Renal pelvis (tissue), 4 donors: Measurements from ENCODE around the gene PPP1R12C. TPM values are rescaled to one million over a fixed set of nuclear protein-coding genes. Genes with fewer than 3 reads are reported as not detected.
A peak's percentile ranks its signal among the peaks of the same experiment; 100 is the strongest.
"Not testable (repeated sequence)": the region's sequence is repeated elsewhere in the genome, so short reads cannot be mapped to it uniquely, and the experiment has no call there.

Experiments used
- DNase-seq: peaks from one replicate; pipeline ENCODE4 v3.0.0-alpha.2; 2013
- polyA plus RNA-seq, 3 donors: library from polyadenylated mRNA; unstranded; fragments of 120-200 nt; gene quantifications; one replicate each; pipeline ENCODE4 v1.2.1, GENCODE V29; 2013; ENCODE audit not compliant: insufficient read length in 3 of 3

The PPP1R12C gene
- polyA plus RNA-seq, 3 donors, result 99.9 to 114 (median 104) TPM

DNA sequence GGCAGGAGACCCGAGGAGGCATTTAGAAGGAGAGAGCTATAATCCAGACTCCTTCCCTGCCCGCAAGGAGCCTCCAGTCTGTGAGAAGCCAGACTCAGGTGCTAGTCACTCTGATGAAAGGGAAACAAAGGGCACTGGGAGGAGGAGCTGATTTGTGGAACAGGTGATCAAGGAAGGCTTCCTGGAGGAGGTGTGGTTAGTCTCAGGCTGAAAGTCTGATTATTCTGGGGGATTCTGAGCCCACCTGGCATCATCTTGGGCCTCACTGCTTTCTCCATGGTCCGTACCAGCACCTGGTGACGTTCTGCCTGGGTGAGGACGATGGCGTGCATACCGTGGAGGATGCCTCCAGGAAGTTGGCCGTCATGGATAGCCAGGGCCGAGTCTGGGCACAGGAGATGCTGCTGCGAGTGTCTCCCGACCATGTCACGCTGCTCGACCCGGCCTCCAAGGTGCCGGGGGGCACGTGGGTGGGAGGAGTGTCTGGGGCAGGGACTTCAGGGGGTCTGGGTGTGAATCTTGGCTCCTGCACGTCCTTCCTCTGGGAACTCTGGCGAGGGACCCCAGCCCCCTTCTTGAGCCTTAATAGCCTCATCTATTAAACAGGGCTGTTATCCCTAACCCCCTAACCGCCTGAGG, 37.9 kb downstream of the PPP1R12C start:
- DNase-seq, result no peak

- DNase-seq, result no peak
These were observed 38.4 kb downstream of the PPP1R12C start for GRCh38 chr19:55078996-55079395.

GRCh38 chr19:55077106-55077505, 40.3 kb downstream of the PPP1R12C start:
- DNase-seq, result no peak

GRCh38 chr19:55076321-55076720, 41.1 kb downstream of the PPP1R12C start:
- no peak for DNase-seq

GRCh38 chr19:55075371-55075998, 42.0 kb downstream of the PPP1R12C start, which contains the start of gene EPS8L1:
TSS of gene EPS8L1 (plus strand) at chr19:55075869. CDS start at chr19:55076445, 576 bp downstream.
- peak; percentile 87 for DNase-seq

DNA sequence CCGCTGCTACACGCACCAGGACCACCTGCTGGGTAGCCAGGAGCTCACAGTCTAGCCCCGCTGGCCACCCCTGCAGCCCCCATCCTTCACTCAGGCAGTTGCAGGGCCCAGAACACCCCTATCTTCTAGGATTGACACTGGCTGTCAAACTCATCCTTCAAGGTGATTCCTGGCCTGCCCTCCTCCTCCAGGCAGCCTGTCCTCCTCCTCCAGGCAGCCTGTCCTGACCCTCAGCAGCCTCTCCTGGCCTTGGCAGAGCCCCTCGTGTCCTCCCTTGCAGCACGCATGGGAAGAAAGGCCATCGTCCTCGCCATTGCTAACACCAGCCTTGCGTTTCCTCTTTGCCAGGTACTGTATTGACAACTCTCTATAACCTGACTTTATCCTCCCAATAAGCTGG, 45.5 kb downstream of the PPP1R12C start:
- DNase-seq, result no peak

DNA sequence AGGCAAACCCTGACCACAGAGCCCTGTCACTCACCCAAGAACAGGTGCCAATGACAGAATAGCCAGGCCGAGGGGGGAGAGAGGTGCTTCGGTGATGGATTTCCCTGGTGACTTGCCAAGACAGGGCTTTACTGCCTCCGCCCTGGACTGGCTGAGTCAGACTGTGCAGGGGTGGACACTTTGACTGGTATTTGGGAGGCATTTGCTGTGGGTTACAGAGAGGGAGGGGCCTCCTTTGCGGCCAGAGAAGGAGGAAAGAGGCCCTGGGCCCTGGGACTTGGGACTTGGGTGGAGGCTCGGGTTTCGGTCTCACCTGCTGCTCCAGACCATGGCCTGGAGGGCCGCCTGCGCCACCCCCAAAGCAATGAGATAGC, 46.3 kb downstream of the PPP1R12C start:
- DNase-seq, result no peak

DNA sequence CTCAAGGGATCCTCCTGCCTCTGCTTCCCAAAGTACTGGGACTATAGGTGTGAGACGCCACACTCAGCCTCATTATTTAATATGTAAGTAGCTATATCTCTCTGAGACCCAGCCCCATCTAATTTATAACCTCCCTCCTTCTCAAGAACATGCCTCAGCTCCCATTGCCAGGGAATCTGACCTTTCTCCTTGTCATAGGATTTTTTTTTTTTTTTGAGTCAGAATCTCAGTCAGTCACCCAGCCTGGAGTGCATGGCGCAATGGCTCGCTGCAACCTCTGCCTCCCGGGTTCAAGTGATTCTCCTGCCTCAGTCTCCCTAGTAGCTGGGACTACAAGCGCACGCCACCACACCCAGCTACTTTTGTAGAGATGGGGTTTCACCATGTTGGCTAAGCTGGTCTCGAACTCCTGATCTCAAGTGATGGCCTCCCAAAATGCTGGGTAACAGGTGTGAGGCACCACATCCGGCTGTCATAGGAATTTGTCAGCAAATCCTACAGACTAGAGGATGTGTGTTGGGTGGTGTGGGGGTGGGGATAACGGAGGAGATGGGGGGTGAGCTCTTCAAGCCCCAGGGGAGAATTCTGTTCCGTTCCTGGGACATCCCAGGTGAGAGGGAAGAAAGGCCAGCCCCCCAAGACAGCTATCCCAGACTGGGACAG, 46.8 kb downstream of the PPP1R12C start:
- no peak for DNase-seq

DNA sequence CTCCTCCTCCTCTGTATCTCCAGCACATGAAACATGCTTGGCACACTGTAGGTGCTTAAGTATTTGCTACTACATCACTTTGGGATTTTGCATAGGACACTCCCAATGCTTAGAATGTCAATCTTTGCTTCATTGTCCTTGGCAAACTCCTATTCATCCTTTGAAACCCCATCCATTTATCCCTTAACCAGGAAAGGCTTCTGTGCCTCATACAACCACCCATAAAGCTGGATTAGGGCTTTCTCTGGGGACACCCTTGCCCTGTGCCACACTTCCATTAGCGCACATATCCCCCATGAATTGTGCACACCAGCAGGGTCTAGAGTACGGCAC, 47.6 kb downstream of the PPP1R12C start:
- DNase-seq, result no peak

DNA sequence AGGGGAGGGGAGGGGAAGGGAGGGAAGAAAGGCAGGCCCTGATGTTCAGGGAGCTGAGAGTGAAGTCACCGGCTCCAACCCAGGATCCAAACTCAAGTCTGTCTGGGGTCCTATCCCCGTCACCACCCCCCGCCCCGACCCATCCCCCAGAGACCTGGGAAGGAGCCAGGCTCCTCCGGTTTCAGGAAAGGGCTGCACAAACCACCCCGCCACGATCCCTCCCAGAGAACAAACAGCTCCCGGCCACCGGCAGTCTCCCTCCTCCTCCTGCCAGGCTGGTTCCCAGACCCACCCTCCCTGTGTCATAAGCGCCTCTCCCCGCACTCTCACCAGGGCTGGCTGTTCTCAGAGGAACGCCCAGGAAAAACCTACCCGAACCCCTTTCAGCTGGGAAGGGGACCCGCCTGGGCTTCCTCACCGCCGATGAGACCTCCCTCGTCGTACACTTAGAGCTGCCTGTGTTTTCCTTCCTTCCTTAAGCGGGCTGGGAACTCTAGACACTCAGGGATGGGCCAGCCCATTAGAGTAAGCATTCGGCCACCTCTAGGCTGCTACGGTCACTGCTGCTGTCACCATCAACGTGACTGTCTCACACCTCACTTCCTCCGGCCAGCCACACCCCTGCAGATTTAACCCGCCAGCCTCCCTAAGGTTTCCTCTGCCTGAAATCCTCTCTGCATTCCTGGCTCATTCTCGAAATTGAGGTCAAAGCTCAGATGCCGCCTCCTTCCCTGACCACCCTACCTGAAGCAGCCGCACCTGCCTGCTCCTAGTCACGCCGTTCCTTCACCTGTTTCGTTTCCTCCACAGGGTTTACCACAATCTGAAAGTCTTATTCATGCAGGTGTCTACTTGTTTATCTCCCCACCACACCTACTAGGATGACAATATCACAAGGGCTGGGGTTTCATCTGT, 48.2 kb downstream of the PPP1R12C start:
- no peak for DNase-seq

DNA sequence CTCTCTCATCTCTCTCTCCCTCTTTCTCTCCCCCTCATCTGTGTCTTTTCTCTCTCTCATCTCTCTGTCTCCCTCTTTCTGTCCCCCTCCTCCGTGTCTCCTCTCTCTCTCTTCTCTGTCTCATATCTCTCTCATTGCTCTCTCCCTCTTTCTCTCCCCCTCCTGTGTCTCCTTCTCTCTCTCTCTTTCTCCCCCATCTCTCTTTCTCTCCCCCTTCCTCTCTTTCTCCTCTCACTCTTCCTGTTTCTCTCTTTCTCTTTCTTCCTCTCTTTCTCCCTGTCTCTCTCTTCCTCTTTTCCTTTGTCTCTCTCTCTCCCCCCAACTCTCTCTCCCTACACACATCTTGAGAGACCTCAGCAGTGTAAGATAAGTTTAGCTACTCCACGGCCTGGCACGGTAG, 49.6 kb downstream of the PPP1R12C start:
- no peak for DNase-seq

DNA sequence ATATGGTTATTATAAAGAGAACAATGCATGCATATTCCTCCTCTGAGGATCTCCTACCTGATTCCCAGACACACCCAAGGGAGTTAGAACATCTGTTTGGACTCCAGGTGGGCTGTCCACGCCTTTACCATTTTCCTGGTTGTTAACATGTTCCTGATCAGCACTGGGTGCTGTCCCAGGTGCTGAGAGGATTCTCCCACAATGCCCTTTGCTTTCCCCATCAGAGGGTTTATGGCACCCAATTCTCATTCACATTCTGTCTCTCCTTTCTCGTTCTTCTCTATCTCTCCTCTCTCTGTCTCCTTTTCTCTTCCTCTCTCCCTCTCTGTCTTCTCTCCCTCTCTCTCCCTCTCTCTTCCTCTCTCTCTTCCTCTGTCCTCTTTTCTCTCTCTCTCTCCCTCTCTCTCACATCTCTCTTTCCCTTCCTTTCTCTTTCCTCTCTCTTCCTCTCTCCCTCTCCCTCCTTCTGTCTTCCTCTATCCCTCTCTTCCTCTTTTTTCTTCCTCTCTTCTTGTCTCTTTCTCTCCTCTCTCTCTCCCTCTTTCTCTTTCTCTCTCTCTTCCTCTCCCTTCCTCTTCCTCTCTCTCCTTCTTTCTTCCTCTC, 51.2 kb downstream of the PPP1R12C start:
- no peak for DNase-seq

DNA sequence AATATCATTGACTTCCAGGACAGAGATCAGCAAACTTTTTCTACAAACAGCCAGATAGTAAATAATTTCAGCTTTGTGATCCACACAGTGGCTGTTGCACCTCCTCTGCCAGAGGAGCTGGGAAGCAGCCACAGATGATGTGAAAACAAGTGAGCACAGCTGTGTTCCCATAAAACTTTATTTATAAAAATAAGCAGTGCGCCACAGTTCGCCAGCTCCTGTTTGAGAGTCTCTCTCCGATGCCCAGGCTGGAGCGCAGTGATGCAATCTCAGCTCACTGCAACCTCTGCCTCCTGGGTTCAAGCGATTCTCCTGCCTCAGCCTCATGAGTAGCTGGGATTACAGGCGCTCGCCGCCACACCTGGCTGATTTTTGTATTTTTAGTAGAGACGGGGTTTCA, 51.9 kb downstream of the PPP1R12C start:
- not testable (repeated sequence) for DNase-seq

DNA sequence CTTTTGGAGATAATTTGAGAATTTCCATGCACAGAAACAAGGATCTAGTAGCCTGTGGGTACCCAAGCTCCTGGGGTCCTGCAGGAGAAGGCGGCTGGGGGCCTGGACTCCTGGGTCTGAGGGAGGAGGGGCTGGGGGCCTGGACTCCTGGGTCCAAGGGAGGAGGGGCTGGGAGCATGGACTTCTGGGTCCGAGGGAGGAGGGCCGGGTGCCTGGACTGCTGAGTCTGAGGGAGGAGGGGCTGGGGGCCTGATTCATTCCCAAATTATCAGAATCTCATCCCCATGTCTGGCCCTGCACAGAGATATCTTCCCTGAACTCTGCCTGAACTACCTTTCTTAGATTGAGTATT, 54.0 kb downstream of the PPP1R12C start:
- no peak for DNase-seq

GRCh38 chr19:55062735-55063491, 54.5 kb downstream of the PPP1R12C start, which contains the start of gene RDH13:
TSS of gene RDH13 (minus strand) at chr19:55063148. CDS start at chr19:55063032, 116 bp downstream.
- peak; percentile 92 for DNase-seq

DNA sequence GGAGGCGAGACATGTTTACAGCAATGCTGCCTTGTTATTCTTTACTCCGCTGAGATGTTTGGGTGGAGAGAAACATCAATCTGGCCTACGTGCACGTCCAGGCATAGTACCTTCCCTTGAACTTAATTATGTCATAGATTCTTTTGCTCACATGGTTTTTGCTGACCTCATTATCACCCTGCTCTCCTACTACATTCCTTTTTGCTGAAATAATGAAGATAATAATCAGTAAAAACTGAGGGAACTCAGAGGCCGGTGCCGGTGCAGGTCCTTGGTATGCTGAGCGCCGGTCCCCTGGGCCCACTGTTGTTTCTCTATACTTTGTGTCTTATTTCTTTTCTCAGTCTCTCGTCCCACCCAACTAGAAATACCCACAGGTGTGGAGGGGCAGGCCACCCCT, 57.1 kb downstream of the PPP1R12C start:
- not testable (repeated sequence) for DNase-seq

- DNase-seq, result no peak
These were observed 58.4 kb downstream of the PPP1R12C start for GRCh38 chr19:55058781-55059610.

- DNase-seq, result no peak
These were observed 60.6 kb downstream of the PPP1R12C start for GRCh38 chr19:55056827-55057226.

DNA sequence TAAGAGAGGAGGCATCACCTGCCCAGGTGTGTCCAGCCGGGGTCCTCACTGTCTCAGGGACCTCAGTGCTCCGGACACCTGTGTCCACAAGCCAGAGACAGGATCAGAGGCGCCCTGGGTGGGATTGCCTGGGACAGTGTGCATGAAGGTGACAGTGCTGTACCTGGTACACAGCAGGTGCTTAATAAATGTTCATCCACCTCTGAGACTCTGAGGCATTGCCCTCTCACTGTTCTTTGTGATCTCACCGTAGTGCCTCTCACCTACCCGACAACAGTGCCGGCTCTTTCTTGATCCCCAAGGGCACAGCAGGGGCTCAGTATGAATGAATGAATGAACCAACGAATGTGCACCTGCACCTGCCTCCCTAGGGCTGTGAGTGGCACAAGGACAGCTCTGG, 63.7 kb downstream of the PPP1R12C start:
- no peak for DNase-seq
